Upper lobe of right lung (tissue), 1 donor: ENCODE measurements around the gene AFF1. TPM values are rescaled to one million over a fixed set of nuclear protein-coding genes. Genes with fewer than 3 reads are reported as not detected.

Experiments used
- ATAC-seq: fragments of 200-7000 bp; cut with Tn5 transposase; one replicate; pipeline ENCODE4 v1.9.1; 2020; ENCODE audit warnings: mild to moderate bottlenecking, moderate library complexity
- DNase-seq: peaks from one replicate; pipeline ENCODE4 v3.0.0-alpha.2; 2020
- H3K27ac ChIP-seq: fragments of 200-600 bp; one replicate; pipeline ENCODE4 v1.8.0; 2022
- H3K27me3 ChIP-seq: fragments of 200-600 bp; one replicate; pipeline ENCODE4 v1.8.0; 2022; ENCODE audit warnings: mild to moderate bottlenecking
- H3K36me3 ChIP-seq: fragments of 200-600 bp; one replicate; pipeline ENCODE4 v1.8.0; 2022
- H3K4me1 ChIP-seq: fragments of 200-600 bp; one replicate; pipeline ENCODE4 v1.8.0; 2022
- H3K4me3 ChIP-seq: fragments of 200-600 bp; one replicate; pipeline ENCODE4 v1.8.0; 2022; ENCODE audit warnings: mild to moderate bottlenecking
- H3K9me3 ChIP-seq: fragments of 200-600 bp; one replicate; pipeline ENCODE4 v1.8.0; 2022
- CTCF ChIP-seq: fragments of 200-600 bp; IDR thresholded peaks from one replicate; pipeline ENCODE4 v1.8.0; 2022; ENCODE audit warnings: antibody characterized with exemption
- intact Hi-C: fragments of 100-400 bp; cut with DNase I; formaldehyde crosslinking; loops from one replicate; pipeline ENCODE4 v1.11.0; 2022
- total RNA-seq: library from RNA; stranded (reverse); fragmentation: NEBNext Ultra II Directional; extraction: Animal tissue kit (Norgen Biotek cat#: 25700); gene quantifications from one replicate; pipeline ENCODE4 v1.2.1, GENCODE V29; 2021
- donor health status: DM: no; HTN: yes; CAD: no; lungs with severe emphysema.

Gene AFF1
- total RNA-seq, 1 donor from 2014 or later: 103 TPM

GRCh38 chr4:86917212-86918039 is 17.4 kb upstream of the AFF1 start:
- intact Hi-C loops: no loop called here

GRCh38 chr4:86918539-86919072 is 16.2 kb upstream of the AFF1 start:
- H3K27ac ChIP-seq: no peak overlapping the region
- no peaks in the 10 kb centered on the region for H3K4me1 ChIP-seq
- H3K27me3 ChIP-seq: no peaks in the 10 kb centered on the region
- H3K4me3 ChIP-seq: no peak overlapping the region
- no peaks in the 10 kb centered on the region for H3K9me3 ChIP-seq
- no peaks in the 10 kb centered on the region for H3K36me3 ChIP-seq
- DNase-seq (no peak), ATAC-seq (no peak)
- intact Hi-C loops: no loop called here
- TF ChIP-seq CTCF: no peak

More at GRCh38 chr4:86917212-86918039, 17.4 kb upstream of the AFF1 start:
- Histone ChIP-seq H3K9me3 (no peaks in the 10 kb centered on the region), H3K36me3 (no peaks in the 10 kb centered on the region), H3K27me3 (no peaks in the 10 kb centered on the region), H3K4me3 (no peak overlapping the region), H3K4me1 (no peaks in the 10 kb centered on the region), H3K27ac (no peak overlapping the region)
- no peak for DNase-seq
- TF ChIP-seq CTCF: no peak
- ATAC-seq: no peak

GRCh38 chr4:86919561-86920223 is 15.1 kb upstream of the AFF1 start:
- Histone ChIP-seq H3K9me3 (no peaks in the 10 kb centered on the region), H3K27ac (no peak overlapping the region), H3K36me3 (no peaks in the 10 kb centered on the region), H3K4me3 (no peak overlapping the region), H3K4me1 (no peaks in the 10 kb centered on the region), H3K27me3 (no peaks in the 10 kb centered on the region)
- DNase-seq: no peak
- no peak for ATAC-seq
- intact Hi-C loops: loop anchor here (5.0 kb wide), 1 partner anchor 318 kb away; no protein-coding TSS in a partner anchor
- no peak for TF ChIP-seq CTCF

- H3K4me1 ChIP-seq: no peaks in the 10 kb centered on the region
- H3K36me3 ChIP-seq: no peaks in the 10 kb centered on the region
- DNase-seq (no peak), ATAC-seq (peak; percentile 28)
- intact Hi-C loops: loop anchor here (5.0 kb wide), 1 partner anchor 316 kb away; no protein-coding TSS in a partner anchor
- no peak overlapping the region for H3K4me3 ChIP-seq
- no peak overlapping the region for H3K27ac ChIP-seq
- no peaks in the 10 kb centered on the region for H3K27me3 ChIP-seq
- TF ChIP-seq CTCF: no peak
- no peaks in the 10 kb centered on the region for H3K9me3 ChIP-seq
These were observed 13.1 kb upstream of the AFF1 start for GRCh38 chr4:86921608-86922252.

- ATAC-seq: no peak
- H3K9me3 ChIP-seq: no peaks in the 10 kb centered on the region
These were observed 10.0 kb upstream of the AFF1 start for GRCh38 chr4:86924811-86925210.

More at GRCh38 chr4:86924811-86925210, 10.0 kb upstream of the AFF1 start:
- H3K36me3 ChIP-seq: no peaks in the 10 kb centered on the region
- DNase-seq: no peak
- H3K4me1 ChIP-seq: no peaks in the 10 kb centered on the region
- TF ChIP-seq CTCF: no peak
- no peak overlapping the region for H3K4me3 ChIP-seq
- no peak overlapping the region for H3K27ac ChIP-seq
- intact Hi-C loops: loop anchor here (5.0 kb wide), 2 partner anchors 167 to 312 kb away; no protein-coding TSS in a partner anchor
- H3K27me3 ChIP-seq: no peaks in the 10 kb centered on the region
